Stimulated activated CD4-positive, alpha-beta T cell treated with anti-CD3 and anti-CD28 coated beads, TNF-alpha, amount 100 ng/mL, for 4 hours (primary cell): ENCODE data around the gene ZNF521.

Source experiments
- DNase-seq, 3 experiments: peaks; one replicate each; pipeline ENCODE4 v3.0.0-alpha.2; 2020; ENCODE audit warnings: low read depth in 3 of 3

Gene ZNF521

DNA sequence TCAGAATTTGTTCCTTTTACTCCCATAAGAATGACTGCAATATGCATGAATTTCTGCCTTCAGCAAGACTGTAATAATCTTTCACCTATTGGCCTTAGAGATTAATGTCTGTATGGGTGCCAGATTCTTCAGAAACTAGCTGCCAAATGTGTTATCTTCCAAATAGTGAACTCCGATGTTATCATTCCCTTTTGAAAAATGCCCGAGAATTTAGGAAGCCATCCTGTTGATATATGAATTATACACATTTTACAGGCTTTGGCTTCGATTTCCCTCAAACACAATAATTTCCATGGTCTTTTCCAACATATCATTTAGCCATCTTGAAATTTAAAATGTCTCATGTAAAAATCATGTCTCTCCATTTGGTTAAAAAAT lies 101.5 kb downstream of the ZNF521 start:
- no peak for DNase-seq

- DNase-seq, result no peak
Measured at GRCh38 chr18:25248755-25249154, 103.2 kb downstream of the ZNF521 start.

- DNase-seq, result no peak
Measured at GRCh38 chr18:25247725-25248124, 104.2 kb downstream of the ZNF521 start.

DNA sequence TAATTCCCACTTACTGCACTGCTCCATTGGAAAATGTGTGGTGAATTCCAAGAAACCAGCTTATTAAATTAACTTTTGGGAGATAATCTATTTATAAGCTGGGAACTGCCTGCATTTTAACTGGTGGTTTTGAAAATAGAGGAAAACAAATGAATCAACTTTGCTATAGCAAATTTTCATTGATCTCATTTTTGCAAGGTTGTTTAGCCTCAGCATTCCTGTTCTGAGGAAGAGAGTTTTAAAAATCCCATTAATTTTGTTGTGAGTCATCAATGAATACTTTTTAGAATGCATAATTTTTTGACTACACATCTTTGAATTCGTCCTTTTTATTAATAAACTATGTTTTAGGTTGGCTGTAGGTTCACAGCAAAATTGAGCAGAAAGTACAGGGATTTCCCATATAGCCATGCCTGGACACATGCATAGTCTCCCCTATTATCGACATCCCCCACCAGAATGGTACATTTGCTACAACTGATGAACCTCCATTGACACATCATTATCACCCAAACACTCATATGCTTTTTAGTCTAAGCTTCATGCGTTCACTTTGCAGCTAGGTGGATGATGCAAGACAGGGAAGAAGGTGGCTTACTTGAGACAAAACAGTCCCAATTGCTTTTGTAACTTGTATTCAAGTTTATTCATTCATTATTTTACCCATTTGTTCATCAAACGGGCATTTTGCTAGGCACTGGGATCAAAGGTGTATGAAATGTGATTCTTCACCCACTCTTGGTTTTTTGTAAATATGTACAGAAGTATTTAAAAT lies 106.9 kb downstream of the ZNF521 start:
- DNase-seq, result no peak

DNA sequence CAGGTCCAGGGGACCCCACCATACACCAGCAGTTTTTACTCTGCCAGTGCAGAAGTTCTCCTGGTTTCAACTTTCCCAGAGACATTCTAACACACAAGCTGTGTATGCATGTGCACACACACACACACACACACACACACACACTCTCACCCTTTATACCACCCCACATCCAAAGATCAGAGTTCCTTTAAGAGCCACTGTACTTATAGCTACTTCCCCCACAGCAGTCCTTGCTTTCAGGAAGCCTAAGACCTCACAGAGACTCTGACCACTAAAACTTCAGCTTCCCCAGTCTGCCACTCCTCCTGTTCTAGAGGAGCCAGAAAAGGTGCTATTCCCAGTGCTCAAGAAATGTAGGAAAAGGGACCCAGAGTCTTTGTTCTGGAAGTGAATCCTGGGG lies 107.8 kb downstream of the ZNF521 start:
- no peak for DNase-seq

DNA sequence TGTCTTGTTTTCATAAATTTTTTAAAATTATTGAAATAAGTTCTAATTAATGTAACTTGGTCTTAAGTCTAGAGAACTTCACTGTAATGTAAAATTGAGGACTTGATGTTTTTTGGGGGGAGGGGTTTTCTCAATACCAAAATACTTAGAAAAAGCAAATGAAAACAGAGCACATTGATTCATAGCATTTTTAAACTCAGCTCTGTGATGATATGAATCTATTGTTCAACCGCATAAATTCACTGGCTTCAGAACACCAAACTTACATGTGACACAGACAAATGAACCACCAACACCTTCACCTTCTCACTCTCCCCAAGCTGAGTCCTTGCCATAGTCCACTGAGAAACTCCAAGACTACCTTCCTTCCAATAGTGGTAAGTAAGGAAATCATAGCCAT lies 108.2 kb downstream of the ZNF521 start:
- DNase-seq, result no peak

DNA sequence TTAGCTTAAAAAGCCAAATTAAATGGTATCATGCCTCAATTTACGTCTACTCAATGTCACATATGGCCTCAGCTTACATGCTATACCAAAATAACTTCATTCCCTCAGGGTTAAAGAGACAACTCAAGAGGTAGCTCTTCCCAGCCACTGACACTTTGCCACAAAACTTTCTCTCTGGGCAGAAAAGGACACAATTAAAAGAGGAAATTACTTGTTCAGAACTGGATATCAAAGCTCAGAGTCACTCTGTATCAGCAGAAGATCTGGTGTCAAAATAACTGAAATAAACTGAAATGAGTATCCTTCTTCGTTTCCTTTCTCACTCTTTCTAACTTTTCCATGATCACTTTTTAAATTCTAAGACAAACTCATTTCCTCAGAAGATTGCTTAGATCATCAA lies 108.7 kb downstream of the ZNF521 start:
- DNase-seq, result no peak

- no peak for DNase-seq
Measured at GRCh38 chr18:25240420-25240770, 111.6 kb downstream of the ZNF521 start.

GRCh38 chr18:25239581-25240419 lies 112.2 kb downstream of the ZNF521 start:
- no peak for DNase-seq

DNA sequence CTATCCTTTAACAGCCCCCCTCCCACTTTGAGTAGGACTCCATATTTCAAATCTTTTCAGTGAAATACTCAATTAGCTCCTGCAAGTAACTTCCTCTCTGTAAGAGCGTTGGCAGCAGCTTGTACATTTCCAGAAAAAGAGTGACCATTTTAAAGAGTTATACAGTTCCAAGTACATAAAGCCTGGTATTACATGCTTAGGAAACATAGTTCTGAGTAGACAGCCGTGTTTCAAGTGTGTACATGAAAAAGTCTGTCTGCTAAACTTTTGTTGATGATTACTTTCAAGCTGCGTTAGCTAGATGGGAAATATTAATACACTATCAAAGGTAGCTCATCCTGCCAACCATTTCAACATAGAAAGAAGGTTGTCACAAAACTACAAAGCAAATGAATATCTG lies 112.8 kb downstream of the ZNF521 start:
- no peak for DNase-seq

- DNase-seq, result no peak
Measured at GRCh38 chr18:25237571-25238267, 114.2 kb downstream of the ZNF521 start.

- no peak for DNase-seq
Measured at GRCh38 chr18:25236736-25237135, 115.2 kb downstream of the ZNF521 start.

DNA sequence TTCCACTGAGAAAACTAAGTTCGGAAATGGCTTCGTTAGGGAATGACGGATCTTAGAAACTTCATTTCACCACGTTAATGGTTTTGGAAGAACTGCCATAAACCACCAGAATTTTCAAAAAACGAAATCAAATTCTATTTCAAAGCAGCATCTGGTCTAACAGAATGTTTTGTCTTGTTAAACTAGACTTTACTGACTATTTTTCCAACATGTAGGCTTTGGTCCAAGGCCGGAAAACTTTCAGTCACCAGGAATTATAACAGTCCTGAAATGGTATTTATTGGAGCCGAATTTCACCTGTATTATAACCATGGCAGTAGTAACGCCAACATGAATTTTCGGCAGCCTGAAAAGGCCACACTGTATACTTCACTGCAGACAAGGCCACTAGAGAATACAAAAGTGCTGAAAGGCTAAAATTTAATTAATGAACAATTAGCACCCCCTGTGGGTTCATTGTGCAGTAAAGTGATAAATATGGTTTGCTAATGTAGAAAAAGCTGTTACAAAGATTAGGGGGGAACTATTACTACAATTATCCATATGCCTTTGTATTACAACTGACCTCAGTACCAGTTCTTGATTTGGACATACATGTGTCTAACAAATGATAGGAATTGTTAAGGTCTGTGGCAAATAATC lies 116.4 kb downstream of the ZNF521 start:
- no peak for DNase-seq

GRCh38 chr18:25234740-25235345 lies 117.1 kb downstream of the ZNF521 start:
- no peak for DNase-seq

- no peak for DNase-seq
Measured at GRCh38 chr18:25234322-25234639, 117.7 kb downstream of the ZNF521 start.

GRCh38 chr18:25233528-25234321 lies 118.2 kb downstream of the ZNF521 start:
- no peak for DNase-seq

DNA sequence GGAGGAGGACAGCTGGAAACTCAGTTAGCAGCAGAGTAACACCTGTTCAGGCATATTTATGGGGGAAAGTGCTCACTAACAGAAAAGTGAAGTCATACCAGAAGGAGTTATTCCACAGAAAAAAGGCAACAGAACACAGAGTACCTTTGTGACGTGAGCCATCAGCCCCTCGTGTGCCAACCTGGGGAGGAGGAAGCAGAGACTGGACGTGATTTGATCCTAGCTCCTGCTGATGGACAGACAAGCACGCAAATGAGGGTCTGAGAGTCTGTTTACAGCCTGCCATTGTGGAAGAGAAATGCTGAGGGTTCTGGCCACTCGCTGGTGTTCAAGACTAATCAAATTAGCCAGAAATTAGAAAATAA lies 120.7 kb downstream of the ZNF521 start:
- no peak for DNase-seq

- DNase-seq, result no peak
Measured at GRCh38 chr18:25230658-25231326, 121.2 kb downstream of the ZNF521 start.

DNA sequence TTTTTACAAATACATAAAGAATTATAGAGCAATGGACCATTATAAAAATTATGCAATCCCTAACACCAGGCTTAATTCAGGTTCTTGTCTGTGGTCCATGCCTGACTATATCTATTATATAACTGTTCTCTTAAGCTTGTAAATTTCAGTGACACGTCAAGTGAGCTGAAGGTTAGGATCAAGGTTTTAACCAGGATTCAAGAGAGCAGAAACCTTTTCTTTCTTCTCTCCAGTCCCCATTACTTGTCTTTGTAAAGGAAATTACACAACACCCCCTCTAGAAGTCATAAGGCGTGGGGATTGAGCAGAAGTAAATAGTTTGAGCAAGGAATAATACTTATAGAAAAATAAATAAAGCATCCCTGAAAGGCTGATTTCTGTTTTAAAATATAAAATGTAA lies 122.0 kb downstream of the ZNF521 start:
- no peak for DNase-seq

- no peak for DNase-seq
Measured at GRCh38 chr18:25229081-25229480, 122.9 kb downstream of the ZNF521 start.

- no peak for DNase-seq
Measured at GRCh38 chr18:25228410-25228809, 123.6 kb downstream of the ZNF521 start.
